SU-DHL-6 (cell line): ENCODE measurements around the gene OGG1.

Experiments used
- CTCF ChIP-seq: fragments of 200-600 bp; sonication (generic); IDR thresholded peaks from one replicate; pipeline ENCODE4 v1.5.1; 2017; ENCODE audit warnings: antibody characterized with exemption, mild to moderate bottlenecking, low read length, moderate library complexity; ENCODE audit not compliant: insufficient read depth, poor library complexity, severe bottlenecking
- EZH2phosphoT487 ChIP-seq: fragments of 200-600 bp; sonication (generic), shearing (Covaris generic); conservative IDR thresholded peaks from 2 replicates; pipeline ENCODE4 v1.6.1; 2018; ENCODE audit warnings: mild to moderate bottlenecking, antibody characterized with exemption, low read length, moderate library complexity, mixed read lengths

- TF ChIP-seq CTCF (no peak), EZH2phosphoT487 (no peak)
These were observed 30.1 kb downstream of the OGG1 start for GRCh38 chr3:9779721-9780457.
